ENCODE results near the gene LHX3. TPM values are rescaled to one million over a fixed set of nuclear protein-coding genes. Genes with fewer than 3 reads are reported as not detected.

The LHX3 gene
- polyA plus RNA-seq, 1 donor, result not detected

GRCh38 chr9:136178061-136178772, 26.7 kb downstream of the LHX3 start:
- DNase-seq, result no peak

- peak; percentile 35 for DNase-seq
Measured at GRCh38 chr9:136177224-136177623, 27.7 kb downstream of the LHX3 start.

- peak; percentile 66 for DNase-seq
Measured at GRCh38 chr9:136175616-136176197, 29.2 kb downstream of the LHX3 start.

- no peak for DNase-seq
Measured at GRCh38 chr9:136174779-136175615, 29.9 kb downstream of the LHX3 start.

DNA sequence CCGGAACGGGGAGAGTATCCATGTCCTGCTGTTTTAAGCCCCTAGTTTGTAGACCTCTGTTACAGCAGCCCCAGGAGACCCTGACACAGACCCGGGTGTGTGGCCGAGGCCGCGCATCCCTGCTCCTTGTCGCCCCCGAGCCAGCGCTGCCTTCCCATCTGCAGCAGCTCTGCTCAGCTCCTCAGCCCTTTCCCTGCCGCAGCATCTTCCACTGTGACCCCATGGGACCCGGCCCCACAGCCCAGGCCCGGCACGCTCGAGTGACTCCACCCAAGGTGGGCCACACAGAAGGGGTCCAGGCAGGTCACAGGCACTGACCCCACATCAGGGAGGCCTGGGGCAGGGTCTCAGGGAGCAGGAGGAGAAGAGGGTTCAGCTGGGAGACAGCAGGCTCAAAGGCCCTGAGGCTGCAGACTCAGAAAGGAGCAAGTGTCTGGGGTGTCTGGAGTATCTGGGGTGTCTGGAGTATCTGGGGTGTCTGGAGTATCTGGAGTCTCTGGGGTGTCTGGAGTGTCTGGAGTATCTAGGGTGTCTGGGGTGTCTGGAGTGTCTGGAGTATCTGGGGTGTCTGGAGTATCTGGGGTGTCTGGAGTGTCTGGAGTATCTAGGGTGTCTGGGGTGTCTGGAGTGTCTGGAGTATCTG, 31.2 kb downstream of the LHX3 start:
- no peak for DNase-seq

DNA sequence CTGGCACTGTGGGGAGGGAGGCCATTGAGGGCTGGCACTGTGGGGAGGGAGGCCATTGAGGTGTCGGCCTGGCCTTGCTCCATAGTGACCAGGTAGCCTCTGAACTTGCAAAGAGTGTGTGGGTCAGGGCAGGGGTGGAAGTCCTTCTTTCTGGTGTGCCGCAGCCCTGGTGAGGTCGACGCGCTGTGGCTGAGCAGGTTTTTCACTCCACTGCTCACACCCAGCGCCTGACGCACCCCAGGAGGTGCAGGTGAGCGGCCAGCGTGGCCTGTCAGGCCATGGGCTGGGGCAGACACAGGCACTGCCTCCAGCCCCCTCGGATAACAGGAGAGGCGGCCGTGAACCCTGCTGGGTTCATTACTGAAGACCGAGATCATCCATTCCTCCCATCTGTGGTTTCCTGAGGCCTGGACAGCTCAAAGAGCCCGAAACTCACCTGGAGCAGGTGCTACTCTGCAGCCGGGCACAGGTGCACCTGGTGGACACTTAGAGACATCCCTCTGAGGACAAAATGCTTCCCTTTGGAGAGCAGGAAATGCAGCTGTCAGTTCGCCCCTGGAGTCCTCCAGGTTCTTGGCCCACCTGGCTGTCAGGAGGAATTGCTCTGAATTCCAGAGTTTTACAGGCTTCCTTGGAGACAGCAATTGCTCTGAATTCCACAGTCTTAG, 32.4 kb downstream of the LHX3 start:
- DNase-seq, result no peak

GRCh38 chr9:136171801-136172411, 33.0 kb downstream of the LHX3 start:
- no peak for DNase-seq

DNA sequence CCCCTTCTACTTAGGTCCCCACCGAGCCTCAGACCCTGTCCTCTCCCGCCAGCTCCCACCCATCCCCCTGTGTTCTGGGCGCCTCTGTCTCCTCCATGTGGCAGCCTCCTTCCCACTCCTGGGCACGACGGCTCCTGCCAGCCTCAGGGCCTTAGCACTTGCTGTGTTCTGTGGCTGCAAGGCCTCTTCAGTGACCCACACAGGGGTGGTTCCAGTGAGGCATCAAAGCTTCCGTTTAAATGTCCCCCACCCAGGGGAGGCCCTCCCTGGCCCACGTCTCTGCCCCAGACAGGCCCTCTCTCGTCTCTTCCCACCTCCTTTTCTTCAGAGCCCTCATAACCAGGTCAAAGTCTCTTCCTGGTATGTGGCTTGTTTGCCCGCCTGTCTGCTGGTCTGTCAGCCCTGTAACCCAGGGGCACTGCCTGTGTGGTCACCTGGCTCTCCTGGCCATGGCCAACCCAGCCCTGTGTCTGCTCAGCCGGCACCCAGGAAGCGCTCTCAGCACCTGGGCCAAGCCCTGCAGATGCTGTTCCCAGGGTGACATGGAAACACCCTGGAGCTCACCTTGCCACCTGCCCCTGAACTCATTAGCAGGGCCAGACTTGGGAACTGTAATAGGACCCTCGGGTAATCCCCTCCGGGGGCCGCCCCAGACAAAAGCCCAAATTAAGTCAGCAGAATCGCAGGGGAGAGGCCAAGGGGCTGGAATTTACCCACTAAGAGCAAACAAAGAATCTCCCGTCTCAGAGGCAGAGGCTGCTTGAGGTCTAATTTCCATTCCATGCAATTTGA, 33.7 kb downstream of the LHX3 start:
- no peak for DNase-seq

GRCh38 chr9:136170006-136170901, 34.7 kb downstream of the LHX3 start:
- no peak for DNase-seq

GRCh38 chr9:136169495-136169894, 35.4 kb downstream of the LHX3 start:
- DNase-seq, result no peak

- no peak for DNase-seq
Measured at GRCh38 chr9:136163248-136163850, 41.6 kb downstream of the LHX3 start.

DNA sequence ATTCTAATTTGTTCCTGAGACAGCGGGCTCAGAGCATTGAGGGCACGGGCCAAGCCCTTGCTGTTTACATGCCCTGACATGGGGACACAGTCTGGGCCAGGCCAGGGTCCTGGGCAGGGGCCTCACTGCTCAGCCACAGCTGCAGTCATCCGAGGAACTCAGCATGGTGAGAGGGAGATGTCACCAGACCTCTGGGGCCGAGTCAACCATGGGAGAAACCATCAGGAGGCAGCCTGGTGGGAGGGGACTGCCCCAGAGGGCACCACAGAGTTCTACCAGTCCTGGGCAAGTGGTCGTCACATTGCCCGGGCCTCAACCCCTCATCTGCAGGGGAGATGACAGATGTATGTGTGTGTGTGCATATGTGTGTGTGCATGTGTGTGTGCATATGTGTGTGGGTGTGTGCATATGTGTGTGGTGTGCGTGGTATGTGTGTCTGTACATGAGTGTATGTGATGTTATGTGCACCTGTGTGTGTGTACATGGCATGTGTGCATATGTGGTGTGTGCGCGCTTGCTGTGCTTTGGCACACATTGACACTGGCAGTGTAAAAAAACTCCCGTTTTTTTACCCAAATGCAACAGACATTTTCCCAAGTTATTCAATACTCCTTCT, 43.8 kb downstream of the LHX3 start:
- no peak for DNase-seq

DNA sequence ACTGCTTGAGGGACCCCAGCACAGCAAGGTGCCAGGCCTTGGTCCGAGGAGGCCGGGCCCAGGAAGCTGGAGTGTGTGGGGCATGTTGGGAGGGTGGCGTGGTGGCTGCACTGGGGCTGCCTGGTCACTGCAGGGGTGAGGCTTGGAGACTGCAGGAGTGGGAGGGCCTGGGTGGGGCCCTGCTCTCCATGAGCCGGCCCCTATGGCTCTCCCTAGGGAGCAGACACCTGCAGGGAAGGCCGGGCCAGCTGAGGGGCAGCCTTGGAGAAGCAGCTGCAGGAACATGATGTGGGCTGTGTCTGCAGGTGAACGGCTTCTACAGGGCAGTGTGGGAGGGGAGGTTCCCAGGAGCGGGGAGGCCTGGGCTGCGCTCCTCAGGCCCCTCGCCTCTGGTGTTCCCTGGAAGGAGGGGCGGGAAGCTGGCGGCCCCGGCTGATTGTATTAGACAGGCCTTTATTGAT, 44.5 kb downstream of the LHX3 start:
- no peak for DNase-seq

DNA sequence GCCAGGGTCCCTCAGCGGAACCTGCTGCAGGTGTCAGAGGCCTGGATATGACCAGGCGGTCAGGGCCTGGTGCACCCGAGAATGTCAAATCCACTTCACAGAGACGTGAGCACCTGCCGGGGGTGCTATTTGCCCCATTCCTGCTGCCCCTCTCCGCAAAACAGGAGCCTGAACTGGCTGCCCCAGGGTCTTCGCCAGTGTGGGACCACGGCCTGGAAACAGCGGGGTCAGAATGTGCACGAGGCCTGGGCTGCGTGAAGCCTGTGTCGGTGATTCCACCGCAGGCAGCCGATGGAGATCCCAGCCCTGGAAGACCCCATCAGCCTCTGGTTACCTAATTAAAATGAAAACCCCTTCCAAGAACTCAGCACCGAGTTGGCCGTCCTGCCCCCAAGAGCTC, 45.1 kb downstream of the LHX3 start:
- DNase-seq, result no peak

- DNase-seq, result no peak
Measured at GRCh38 chr9:136157477-136158265, 47.3 kb downstream of the LHX3 start.

- DNase-seq, result peak; percentile 54
Measured at GRCh38 chr9:136156209-136157120, 48.5 kb downstream of the LHX3 start.

DNA sequence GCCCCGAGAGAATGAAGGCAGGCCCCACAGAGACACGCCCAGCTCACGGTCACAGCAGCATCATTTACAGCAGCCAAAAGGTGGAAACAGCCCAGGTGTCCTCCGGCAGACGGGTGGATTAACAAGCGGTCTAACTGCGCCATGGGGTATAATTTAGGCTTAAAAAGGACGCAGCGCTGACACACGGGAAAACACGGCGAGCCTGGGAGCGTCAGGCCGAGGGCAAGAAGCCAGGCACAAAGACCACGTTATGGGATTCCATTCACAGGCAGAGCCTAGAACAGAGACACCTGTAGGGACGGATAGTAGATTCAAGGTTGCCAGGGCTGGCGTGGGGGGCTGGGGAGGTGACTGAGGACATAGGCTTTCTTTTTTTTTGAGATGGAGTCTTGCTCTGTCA, 49.4 kb downstream of the LHX3 start:
- DNase-seq, result no peak
